GM19463 (cell line): Measurements from ENCODE around the gene PHF2.

Experiments
- ATAC-seq: cut with Tn5 transposase; IDR thresholded peaks from one replicate; pipeline ENCODE4 v1.9.1; 2021; ENCODE audit warnings: mild to moderate bottlenecking, moderate library complexity; ENCODE audit not compliant: unreplicated experiment

The PHF2 gene

GRCh38 chr9:93675336-93676150 is 99.2 kb downstream of the PHF2 start:
- no peak for ATAC-seq

GRCh38 chr9:93676310-93677047 is 100.1 kb downstream of the PHF2 start:
- no peak for ATAC-seq

DNA sequence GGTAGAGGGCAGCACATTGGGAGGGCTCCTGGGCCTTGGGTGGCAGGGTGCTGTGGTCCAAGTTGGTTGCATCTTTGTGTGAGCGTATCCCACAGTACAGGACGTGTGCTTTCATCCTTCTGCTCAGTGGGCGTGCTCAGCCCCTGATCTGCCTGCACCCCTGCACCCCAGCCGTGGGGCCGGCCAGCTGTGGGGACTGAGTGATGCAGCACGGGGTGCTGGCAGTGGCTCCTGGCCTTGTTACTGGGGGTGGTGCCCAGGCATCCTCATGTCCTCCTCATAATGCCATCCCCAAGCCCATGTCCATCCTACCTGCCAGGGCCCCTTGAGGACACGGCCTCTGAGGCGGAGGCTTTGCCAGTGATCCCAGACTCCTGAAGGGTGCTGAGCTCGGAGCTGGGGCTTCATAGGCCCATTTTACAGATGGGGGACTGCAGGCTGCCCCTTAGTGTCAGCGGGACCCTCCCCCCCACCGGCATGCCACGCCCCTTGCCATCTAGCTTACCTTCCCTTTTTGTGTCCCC is 100.7 kb downstream of the PHF2 start:
- no peak for ATAC-seq

- ATAC-seq: no peak
Measured at GRCh38 chr9:93677641-93678136, 101.3 kb downstream of the PHF2 start.

GRCh38 chr9:93678199-93679019 is 102.0 kb downstream of the PHF2 start:
- no peak for ATAC-seq

DNA sequence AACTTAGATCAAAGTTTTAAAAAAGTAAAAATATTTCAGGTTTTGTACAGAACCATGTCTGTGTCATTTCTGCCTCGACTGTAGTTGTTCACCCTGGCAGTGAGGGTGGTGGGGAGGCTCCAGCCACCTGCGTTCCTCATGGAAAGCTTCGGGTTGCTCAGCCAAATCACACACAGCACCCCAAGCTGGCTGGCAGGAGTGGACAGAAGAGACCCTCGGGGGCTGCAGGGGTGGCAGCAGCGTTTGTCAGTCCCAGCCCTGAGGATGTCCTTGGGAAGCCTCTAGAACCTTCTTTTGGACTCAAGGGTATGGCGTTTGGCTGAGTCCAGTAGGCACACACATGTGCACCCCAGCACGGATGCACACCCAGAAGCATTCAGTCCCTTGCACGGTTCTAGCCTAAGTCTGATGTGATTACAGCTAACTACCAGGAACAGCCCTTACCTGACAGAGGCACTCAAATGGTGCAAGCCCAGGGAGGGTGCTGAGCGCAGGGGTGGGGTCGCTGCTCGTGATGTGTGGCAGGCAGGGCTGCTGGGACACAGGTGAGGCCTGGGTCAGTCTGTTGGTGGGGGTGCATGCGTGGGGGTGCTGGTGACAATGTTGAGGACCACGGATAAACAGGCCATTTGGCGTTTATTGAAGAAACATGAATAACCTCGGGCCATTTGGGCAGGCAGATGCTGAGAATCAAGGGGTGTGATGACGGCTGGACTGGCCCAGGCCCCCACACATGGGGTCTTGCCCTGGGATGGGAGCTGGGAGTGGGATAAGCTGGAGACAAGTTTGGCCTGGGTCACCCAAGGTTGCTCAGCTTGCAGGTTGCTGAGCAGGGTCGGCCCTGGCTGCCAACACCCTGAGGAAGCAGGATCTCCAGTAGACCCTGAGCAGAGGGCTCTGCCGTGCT is 103.4 kb downstream of the PHF2 start:
- no peak for ATAC-seq

DNA sequence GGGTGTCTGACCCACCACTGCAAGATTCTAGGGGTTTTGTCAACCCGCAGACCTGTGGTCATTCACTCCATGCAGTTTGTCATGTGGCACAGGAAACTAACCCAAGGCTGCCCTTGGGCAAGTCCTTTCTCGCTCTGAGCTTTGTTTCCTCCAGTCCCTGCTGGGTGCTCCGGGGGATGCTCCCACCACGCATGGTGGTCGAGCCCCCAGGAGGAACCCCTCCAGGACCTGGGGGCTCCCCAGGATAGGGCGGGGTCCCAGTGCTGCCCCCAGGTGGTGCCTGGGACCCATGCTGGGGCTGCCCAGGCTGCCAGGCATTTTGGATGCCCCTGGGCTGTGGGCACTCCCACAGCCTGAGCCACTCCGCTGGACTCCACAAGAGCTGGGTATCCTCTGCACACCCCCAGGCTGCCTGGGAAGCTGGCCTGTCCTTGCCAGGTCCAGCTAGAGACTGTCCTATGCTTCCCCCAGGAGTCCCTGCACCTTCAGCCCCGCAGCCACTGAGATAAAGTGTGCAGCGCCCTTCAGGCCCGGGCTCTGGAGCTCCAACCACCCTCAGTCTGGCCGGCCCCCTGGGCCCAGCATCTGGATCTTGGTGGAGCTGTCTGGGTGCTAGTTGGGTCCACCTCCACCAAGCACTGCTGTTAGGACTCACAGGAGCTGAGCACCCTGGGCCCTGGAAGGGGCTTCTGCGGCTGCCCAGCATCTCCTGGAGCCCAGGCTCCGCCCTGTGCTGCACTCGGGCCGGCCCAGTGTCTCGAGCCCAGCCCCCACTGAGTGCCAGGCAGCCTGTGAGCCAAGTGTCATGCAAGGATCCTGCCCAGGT is 104.3 kb downstream of the PHF2 start:
- ATAC-seq: no peak

GRCh38 chr9:93681269-93682154 is 105.1 kb downstream of the PHF2 start:
- ATAC-seq: no peak

DNA sequence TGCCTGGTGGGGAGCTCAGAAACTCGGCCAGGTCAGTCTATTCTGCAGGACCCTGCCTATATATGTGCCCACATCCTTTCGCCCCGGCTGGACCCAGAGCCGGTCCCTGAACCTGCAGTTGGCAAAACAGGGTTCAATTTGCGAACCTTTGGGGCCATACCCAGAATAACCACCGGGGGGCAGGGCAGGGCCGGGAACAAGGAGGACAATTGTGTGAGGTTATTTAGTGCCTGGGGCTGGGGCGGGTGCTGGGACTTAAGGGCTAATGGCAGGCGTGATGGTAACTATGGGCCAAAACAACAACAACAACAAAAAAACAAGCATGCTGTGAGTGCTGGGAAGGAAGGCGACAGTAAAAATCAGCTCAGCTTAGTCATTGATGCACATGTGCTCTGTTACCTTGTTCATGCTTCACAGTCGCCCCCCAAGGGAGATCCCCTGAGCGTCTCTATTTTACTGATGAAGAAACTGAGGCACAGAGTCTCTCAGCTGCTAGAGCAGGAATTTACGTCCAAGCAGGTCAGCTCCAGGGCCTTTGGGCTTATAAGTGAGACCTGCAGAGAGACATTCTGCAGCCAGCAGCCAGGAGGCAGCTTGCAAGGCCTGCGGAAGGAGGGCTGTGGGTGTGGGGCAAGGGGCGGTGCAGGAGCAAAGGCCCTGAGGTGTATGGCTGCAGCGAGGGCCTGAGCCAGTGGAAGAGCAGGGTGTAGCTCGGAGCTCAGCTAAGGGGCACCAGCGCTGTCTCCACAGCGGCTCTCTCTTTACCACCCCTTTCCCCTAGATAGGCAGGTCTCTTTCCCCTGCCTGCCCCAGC is 106.0 kb downstream of the PHF2 start:
- no peak for ATAC-seq

GRCh38 chr9:93683331-93684134 is 107.1 kb downstream of the PHF2 start:
- no peak for ATAC-seq

- ATAC-seq: no peak
Measured at GRCh38 chr9:93684161-93684765, 107.9 kb downstream of the PHF2 start.

DNA sequence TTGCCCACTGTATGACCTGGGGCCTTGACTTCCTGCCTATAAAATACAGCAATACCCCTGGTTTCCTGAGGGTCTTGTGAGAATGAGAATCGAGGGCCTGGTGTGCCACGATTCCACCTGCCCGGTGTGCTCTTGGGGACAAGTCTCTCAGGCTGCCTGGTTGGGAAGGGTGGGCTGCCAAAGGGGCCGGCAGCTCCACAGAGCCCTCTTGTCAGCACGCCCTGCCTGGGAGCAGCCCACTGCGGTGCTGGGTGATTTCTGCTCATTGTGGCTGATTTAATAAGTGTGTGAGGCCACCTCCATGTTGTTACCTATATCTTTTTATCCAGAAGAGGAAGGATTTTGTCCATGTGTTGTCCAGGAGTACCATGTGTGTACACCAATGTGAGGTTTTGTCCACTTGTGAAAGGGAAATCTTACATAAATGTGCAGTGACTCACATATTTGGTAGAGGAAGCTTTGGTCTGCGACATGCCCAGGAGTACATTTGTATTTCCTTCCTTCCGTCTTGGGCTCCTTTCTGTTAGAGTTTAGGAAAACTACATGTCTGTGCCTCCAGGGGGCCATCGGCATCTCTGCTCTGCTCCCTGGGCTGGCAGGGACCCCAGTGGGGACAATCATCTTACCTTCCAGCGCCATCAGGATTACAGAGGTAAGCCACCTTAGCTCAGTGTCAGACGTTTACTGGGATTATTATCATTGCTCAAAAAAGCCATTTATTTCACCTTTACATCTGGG is 108.6 kb downstream of the PHF2 start:
- ATAC-seq: no peak

DNA sequence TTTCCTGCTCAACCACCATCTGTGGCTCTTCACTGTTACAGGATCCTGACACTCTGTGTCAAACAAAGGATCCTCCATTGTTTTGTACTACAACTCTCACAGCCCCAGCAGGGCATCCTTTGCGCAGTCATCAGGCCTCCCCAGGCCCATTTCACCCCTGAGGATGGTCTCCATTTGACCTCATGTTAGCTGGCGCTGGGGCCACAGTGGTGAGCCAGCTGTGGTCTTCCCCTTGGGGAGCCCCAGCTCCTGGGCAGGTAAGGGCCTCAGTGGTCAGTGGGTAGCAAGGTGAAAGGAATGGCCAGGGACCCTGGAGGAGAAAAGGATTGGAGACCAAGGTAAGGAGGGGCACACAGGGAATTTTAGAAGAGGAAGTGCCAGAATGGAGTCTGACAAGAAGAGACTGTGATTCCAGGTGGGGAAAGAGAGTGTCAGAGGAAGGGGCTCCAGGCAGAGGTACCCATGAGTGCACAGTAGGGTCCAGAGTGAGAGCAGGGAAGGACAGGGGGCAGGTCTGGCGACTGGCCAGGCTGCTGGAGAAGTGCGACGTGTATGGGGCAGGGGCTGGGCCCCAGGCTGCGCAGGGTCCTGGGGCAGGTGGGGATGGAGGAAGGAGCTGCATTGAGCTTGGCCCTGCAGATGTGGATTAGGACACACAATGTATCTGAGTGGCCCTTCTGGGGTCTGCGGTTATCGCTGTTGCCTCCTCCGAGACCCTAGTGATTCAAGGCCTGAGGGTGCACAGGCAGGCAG is 109.9 kb downstream of the PHF2 start:
- no peak for ATAC-seq

- ATAC-seq: no peak
Measured at GRCh38 chr9:93686880-93687236, 110.5 kb downstream of the PHF2 start.

- ATAC-seq: no peak
Measured at GRCh38 chr9:93690618-93691017, 114.2 kb downstream of the PHF2 start.
